Endodermal cell (in vitro differentiated cells): ENCODE measurements around the gene ACAD9. TPM values are rescaled to one million over a fixed set of nuclear protein-coding genes. Genes with fewer than 3 reads are reported as not detected.
"Not testable (repeated sequence)": the region's sequence is repeated elsewhere in the genome, so short reads cannot be mapped to it uniquely, and the experiment has no call there.

Experiments
- DNase-seq: peaks from one replicate; pipeline ENCODE4 v3.0.0-alpha.2; 2017
- H3K27ac ChIP-seq: 2 replicates; pipeline ENCODE4 v1.5.1; 2013; ENCODE audit warnings: mild to moderate bottlenecking, low read depth, low read length, moderate library complexity
- H3K27me3 ChIP-seq: 2 replicates; pipeline ENCODE4 v1.6.1; 2013; ENCODE audit warnings: mild to moderate bottlenecking, low read length, moderate library complexity; ENCODE audit not compliant: insufficient read depth, control insufficient read depth, poor library complexity, severe bottlenecking
- H3K36me3 ChIP-seq: 2 replicates; pipeline ENCODE4 v1.7.0; 2013; ENCODE audit warnings: mild to moderate bottlenecking, low read length, moderate library complexity; ENCODE audit not compliant: control insufficient read depth, insufficient read depth
- H3K4me1 ChIP-seq: one replicate; pipeline ENCODE4 v1.7.0; 2013; ENCODE audit warnings: low read length; ENCODE audit not compliant: control insufficient read depth, insufficient read depth
- H3K4me3 ChIP-seq: 2 replicates; pipeline ENCODE4 v1.5.1; 2013; ENCODE audit warnings: mild to moderate bottlenecking, low read length, moderate library complexity
- H3K9ac ChIP-seq: 2 replicates; pipeline ENCODE4 v1.6.1; 2013; ENCODE audit warnings: mild to moderate bottlenecking, low read length, moderate library complexity; ENCODE audit not compliant: poor library complexity, severe bottlenecking; ENCODE audit errors: extremely low read depth
- H3K9me3 ChIP-seq: 2 replicates; pipeline ENCODE4 v1.6.1; 2013; ENCODE audit warnings: mild to moderate bottlenecking, low read length, moderate library complexity; ENCODE audit not compliant: control insufficient read depth
- H3K27ac Mint-ChIP-seq: 2 replicates; pipeline ENCODE4 v1.8.0; 2020; ENCODE audit warnings: mixed read lengths
- H3K27me3 Mint-ChIP-seq: 2 replicates; pipeline ENCODE4 v1.8.0; 2021; ENCODE audit warnings: mild to moderate bottlenecking, mixed read lengths; ENCODE audit not compliant: insufficient read depth
- H3K36me3 Mint-ChIP-seq: 2 replicates; pipeline ENCODE4 v1.8.0; 2020; ENCODE audit warnings: low read depth, mixed read lengths
- H3K4me1 Mint-ChIP-seq: 2 replicates; pipeline ENCODE4 v1.8.0; 2020; ENCODE audit warnings: mixed read lengths
- H3K4me3 Mint-ChIP-seq: 2 replicates; pipeline ENCODE4 v1.8.0; 2020; ENCODE audit warnings: mild to moderate bottlenecking, moderate library complexity, mixed read lengths
- H3K9me3 Mint-ChIP-seq: 2 replicates; pipeline ENCODE4 v1.8.0; 2020; ENCODE audit warnings: mild to moderate bottlenecking, mixed read lengths
- WGBS, 2 experiments: methylation state at CpG; one replicate each; pipeline versions ENCODE4 v1.1.5 to v1.1.7; 2013; ENCODE audit warnings: missing lambda C conversion rate in 2 of 2, mixed read lengths in 1 of 2; ENCODE audit not compliant: insufficient coverage in 1 of 2, insufficient read length in 1 of 2; 5-methylcytosine and 5-hydroxymethylcytosine counted together
- total RNA-seq, 2 donors: library from RNA; stranded (reverse); fragmentation: NEBNext Ultra II Directional in 1 of 2; extraction: Animal tissue kit (Norgen Biotek cat#: 25700) in 1 of 2; gene quantifications; 2 replicates in 1 of 2; 3 replicates in 1 of 2; pipeline ENCODE4 v1.2.1, GENCODE V29; 2021
- TF ChIP-seq, protein P1 (sequence below): fragments of 200-600 bp; sonication (generic); conservative IDR thresholded peaks from 2 replicates; pipeline ENCODE4 v1.5.0; 2021; ENCODE audit warnings: antibody characterized with exemption, mild to moderate bottlenecking

The ACAD9 gene
- total RNA-seq, 2 donors from 2014 or later, result 48.0 to 52.1 TPM

- Histone ChIP-seq H3K27me3 (no peaks in the 10 kb centered on the region), H3K4me1 (no peaks in the 10 kb centered on the region), H3K9me3 (peaks cover 19% of the 10 kb centered on the region), H3K36me3 (peaks cover 34% of the 10 kb centered on the region), H3K27ac (no peak overlapping the region), H3K4me3 (no peak overlapping the region), H3K9ac (no peak overlapping the region)
- Mint-ChIP-seq H3K27ac (no peak overlapping the region), H3K36me3 (peaks cover 28% of the 10 kb centered on the region), H3K27me3 (no peaks in the 10 kb centered on the region), H3K9me3 (peaks cover 22% of the 10 kb centered on the region), H3K4me1 (no peaks in the 10 kb centered on the region), H3K4me3 (no peak overlapping the region)
- 74 to 82% methylated on average over 3 to 11 of the region's 11 CpGs for whole genome bisulfite sequencing, 2 experiments
- DNase-seq, result no peak
- TF ChIP-seq, protein P1, sequence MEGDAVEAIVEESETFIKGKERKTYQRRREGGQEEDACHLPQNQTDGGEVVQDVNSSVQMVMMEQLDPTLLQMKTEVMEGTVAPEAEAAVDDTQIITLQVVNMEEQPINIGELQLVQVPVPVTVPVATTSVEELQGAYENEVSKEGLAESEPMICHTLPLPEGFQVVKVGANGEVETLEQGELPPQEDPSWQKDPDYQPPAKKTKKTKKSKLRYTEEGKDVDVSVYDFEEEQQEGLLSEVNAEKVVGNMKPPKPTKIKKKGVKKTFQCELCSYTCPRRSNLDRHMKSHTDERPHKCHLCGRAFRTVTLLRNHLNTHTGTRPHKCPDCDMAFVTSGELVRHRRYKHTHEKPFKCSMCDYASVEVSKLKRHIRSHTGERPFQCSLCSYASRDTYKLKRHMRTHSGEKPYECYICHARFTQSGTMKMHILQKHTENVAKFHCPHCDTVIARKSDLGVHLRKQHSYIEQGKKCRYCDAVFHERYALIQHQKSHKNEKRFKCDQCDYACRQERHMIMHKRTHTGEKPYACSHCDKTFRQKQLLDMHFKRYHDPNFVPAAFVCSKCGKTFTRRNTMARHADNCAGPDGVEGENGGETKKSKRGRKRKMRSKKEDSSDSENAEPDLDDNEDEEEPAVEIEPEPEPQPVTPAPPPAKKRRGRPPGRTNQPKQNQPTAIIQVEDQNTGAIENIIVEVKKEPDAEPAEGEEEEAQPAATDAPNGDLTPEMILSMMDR, result no peak
Measured at GRCh38 chr3:128864351-128864811, 15.0 kb upstream of the ACAD9 start.

GRCh38 chr3:128864849-128865804, 14.3 kb upstream of the ACAD9 start:
- WGBS, 2 experiments, result 82 to 91% methylated on average over 12 to 19 of the region's 25 CpGs
- H3K27me3 Mint-ChIP-seq, H3K9ac ChIP-seq, DNase-seq, H3K27me3 ChIP-seq, H3K27ac ChIP-seq, H3K4me1 ChIP-seq, H3K27ac Mint-ChIP-seq, H3K4me1 Mint-ChIP-seq, H3K4me3 ChIP-seq, H3K4me3 Mint-ChIP-seq: not testable (repeated sequence)
- H3K9me3 ChIP-seq, result peaks cover 12% of the 10 kb centered on the region
- Mint-ChIP-seq H3K36me3 (peaks cover 31% of the 10 kb centered on the region), H3K9me3 (peaks cover 14% of the 10 kb centered on the region)
- H3K36me3 ChIP-seq, result peaks cover 37% of the 10 kb centered on the region

- TF ChIP-seq, protein P1, result no peak
- H3K9ac ChIP-seq, result no peak overlapping the region
- WGBS, 2 experiments, result 88 to 90% methylated on average over 4 of the region's 4 CpGs
- no peak overlapping the region for H3K4me3 ChIP-seq
- no peak for DNase-seq
- no peaks in the 10 kb centered on the region for H3K27me3 ChIP-seq
- Mint-ChIP-seq H3K9me3 (no peaks in the 10 kb centered on the region), H3K27ac (no peak overlapping the region), H3K4me1 (no peaks in the 10 kb centered on the region), H3K27me3 (no peaks in the 10 kb centered on the region), H3K36me3 (peaks cover 23% of the 10 kb centered on the region), H3K4me3 (no peak overlapping the region)
- no peaks in the 10 kb centered on the region for H3K4me1 ChIP-seq
- peaks cover 43% of the 10 kb centered on the region for H3K36me3 ChIP-seq
- no peaks in the 10 kb centered on the region for H3K9me3 ChIP-seq
- no peak overlapping the region for H3K27ac ChIP-seq
Measured at GRCh38 chr3:128867200-128868125, 12.0 kb upstream of the ACAD9 start.
